Measurements from ENCODE around the gene XCL1. TPM values are rescaled to one million over a fixed set of nuclear protein-coding genes. Genes with fewer than 3 reads are reported as not detected.
"Not testable (repeated sequence)": the region's sequence is repeated elsewhere in the genome, so short reads cannot be mapped to it uniquely, and the experiment has no call there.

XCL1 gene, protein sequence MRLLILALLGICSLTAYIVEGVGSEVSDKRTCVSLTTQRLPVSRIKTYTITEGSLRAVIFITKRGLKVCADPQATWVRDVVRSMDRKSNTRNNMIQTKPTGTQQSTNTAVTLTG
- not detected for polyA plus RNA-seq (2013, experiment 1 of 4)
- polyA plus RNA-seq (2013, experiment 2 of 4), result 0.28 TPM
- polyA plus RNA-seq (2013, experiment 3 of 4), result 0.48 TPM
- polyA plus RNA-seq (2013, experiment 4 of 4), result 0.28 TPM

DNA sequence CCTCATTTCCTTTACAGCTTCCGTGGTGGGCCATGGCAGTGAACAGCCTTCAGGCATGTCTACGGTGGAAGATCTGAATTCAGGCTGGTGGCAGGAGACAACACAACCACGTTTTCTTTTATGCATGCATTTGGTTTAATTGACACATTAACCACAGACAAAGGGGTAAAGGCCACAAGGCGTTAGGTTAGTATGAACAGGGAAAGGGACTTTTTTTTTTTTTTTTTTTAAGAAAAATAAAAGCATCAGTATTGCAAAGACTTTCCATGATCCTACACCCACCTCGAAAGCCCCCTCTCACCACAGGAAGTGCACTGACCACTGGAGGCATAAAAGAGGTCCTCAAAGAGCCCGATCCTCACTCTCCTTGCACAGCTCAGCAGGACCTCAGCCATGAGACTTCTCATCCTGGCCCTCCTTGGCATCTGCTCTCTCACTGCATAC, at the start of gene XCL1:
Gene XCL1 (plus strand): TSS at position 361 of the 444 bp plus-strand sequence. CDS start 33 bp downstream, at position 394.
- H3K9me3 ChIP-seq (ENCODE audit: control insufficient read depth, low read length); H3K4me1 ChIP-seq (ENCODE audit: control insufficient read depth, insufficient read depth, low read length); H3K27ac ChIP-seq (ENCODE audit: insufficient read depth, low read depth, low read length, poor library complexity, severe bottlenecking); H3K27me3 ChIP-seq (ENCODE audit: control insufficient read depth, insufficient read depth, low read length, poor library complexity, severe bottlenecking); H3K4me3 ChIP-seq (ENCODE audit: insufficient read depth, low read depth, low read length); H3K36me3 ChIP-seq (ENCODE audit: control insufficient read depth, insufficient read depth, low read length): not testable (repeated sequence)
- WGBS, 2 experiments, result 92 to 97% methylated on average over 2 of the region's 6 CpGs

GRCh38 chr1:168529518-168529917, 46.9 kb upstream of the XCL1 start:
- H3K4me3 ChIP-seq (ENCODE audit: insufficient read depth, low read depth, low read length), result no peak overlapping the region

DNA sequence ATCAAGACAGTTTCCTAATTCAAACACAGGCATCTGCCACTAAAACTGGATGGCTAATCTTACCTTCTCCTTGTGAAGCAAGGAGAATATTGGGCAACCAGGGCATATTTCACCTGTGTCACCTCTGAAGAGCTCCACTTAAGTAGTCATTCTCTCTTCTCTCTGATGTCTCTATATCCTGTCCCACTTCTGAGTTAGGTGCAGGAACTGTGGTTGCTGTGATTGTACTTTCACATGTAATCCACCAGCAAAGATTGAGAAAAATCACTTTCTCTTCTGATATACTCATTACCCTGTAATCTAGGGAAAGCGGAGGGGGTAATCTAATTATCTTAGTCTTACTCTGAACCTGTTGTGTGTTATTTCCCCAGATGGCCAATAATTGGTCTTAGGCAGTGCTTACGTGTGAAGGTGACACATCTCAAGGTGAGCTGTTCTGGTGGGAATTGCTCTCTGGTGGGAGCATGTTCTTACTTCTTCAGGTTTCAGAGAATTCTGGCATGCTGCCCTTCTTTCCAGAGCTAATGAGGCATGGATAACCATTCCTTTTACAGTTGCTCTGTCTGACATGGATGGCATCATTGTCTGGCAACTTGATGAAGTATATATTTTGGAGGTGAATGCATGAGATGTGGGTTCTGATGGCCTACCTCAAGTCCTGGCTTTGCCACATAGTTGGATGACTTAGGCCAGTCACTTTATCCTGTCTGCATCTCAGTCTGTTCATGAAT, 44.6 kb upstream of the XCL1 start:
- H3K4me3 ChIP-seq (ENCODE audit: insufficient read depth, low read depth, low read length), result no peak overlapping the region
- no peaks in the 10 kb centered on the region for H3K36me3 ChIP-seq (ENCODE audit: control insufficient read depth, insufficient read depth, low read length)
- H3K27me3 ChIP-seq (ENCODE audit: control insufficient read depth, insufficient read depth, low read length, poor library complexity, severe bottlenecking), result no peaks in the 10 kb centered on the region
- no peaks in the 10 kb centered on the region for H3K4me1 ChIP-seq (ENCODE audit: control insufficient read depth, insufficient read depth, low read length)
- 96 to 100% methylated on average over 2 of the region's 2 CpGs for WGBS, 2 experiments
- H3K27ac ChIP-seq (ENCODE audit: insufficient read depth, low read depth, low read length, poor library complexity, severe bottlenecking), result no peak overlapping the region
- no peaks in the 10 kb centered on the region for H3K9me3 ChIP-seq (ENCODE audit: control insufficient read depth, low read length)

More at GRCh38 chr1:168529518-168529917, 46.9 kb upstream of the XCL1 start:
- H3K27ac ChIP-seq (ENCODE audit: insufficient read depth, low read depth, low read length, poor library complexity, severe bottlenecking), result no peak overlapping the region
- H3K36me3 ChIP-seq (ENCODE audit: control insufficient read depth, insufficient read depth, low read length), result no peaks in the 10 kb centered on the region
- H3K9me3 ChIP-seq (ENCODE audit: control insufficient read depth, low read length), result no peaks in the 10 kb centered on the region
- 100% methylated on average over 1 of the region's 1 CpG for WGBS, 2 experiments
- no peaks in the 10 kb centered on the region for H3K27me3 ChIP-seq (ENCODE audit: control insufficient read depth, insufficient read depth, low read length, poor library complexity, severe bottlenecking)
- no peaks in the 10 kb centered on the region for H3K4me1 ChIP-seq (ENCODE audit: control insufficient read depth, insufficient read depth, low read length)

GRCh38 chr1:168535536-168535935, 40.9 kb upstream of the XCL1 start:
- 86 to 97% methylated on average over 1 of the region's 1 CpG for WGBS, 2 experiments
- Histone ChIP-seq H3K4me1 (ENCODE audit: control insufficient read depth, insufficient read depth, low read length) (no peaks in the 10 kb centered on the region), H3K27me3 (ENCODE audit: control insufficient read depth, insufficient read depth, low read length, poor library complexity, severe bottlenecking) (no peaks in the 10 kb centered on the region), H3K36me3 (ENCODE audit: control insufficient read depth, insufficient read depth, low read length) (no peaks in the 10 kb centered on the region), H3K4me3 (ENCODE audit: insufficient read depth, low read depth, low read length) (no peak overlapping the region), H3K9me3 (ENCODE audit: control insufficient read depth, low read length) (no peaks in the 10 kb centered on the region), H3K27ac (ENCODE audit: insufficient read depth, low read depth, low read length, poor library complexity, severe bottlenecking) (no peak overlapping the region)

DNA sequence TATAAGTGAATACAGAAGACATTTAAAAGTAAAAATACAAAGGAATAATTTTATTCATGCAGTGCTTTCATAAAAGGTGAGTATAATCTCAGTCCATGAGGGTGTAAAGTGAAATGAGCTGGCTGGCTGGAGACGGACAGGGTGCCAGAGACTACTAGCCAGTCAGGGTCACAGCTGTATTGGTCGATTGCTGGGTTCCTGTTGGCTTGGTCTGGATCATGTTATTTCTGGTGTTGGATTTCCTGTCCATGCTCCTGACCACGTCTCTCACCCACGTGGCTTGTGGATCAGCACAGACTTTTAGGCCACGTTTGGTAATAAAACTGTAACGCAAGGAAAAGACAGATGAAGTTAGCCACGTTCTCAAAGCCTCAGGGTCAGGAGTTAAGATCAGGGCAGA, 35.6 kb upstream of the XCL1 start:
- H3K4me3 ChIP-seq (ENCODE audit: insufficient read depth, low read depth, low read length); H3K27ac ChIP-seq (ENCODE audit: insufficient read depth, low read depth, low read length, poor library complexity, severe bottlenecking); H3K27me3 ChIP-seq (ENCODE audit: control insufficient read depth, insufficient read depth, low read length, poor library complexity, severe bottlenecking); H3K4me1 ChIP-seq (ENCODE audit: control insufficient read depth, insufficient read depth, low read length); H3K36me3 ChIP-seq (ENCODE audit: control insufficient read depth, insufficient read depth, low read length); H3K9me3 ChIP-seq (ENCODE audit: control insufficient read depth, low read length): not testable (repeated sequence)
- WGBS, 2 experiments, result 91 to 93% methylated on average over 7 of the region's 7 CpGs

DNA sequence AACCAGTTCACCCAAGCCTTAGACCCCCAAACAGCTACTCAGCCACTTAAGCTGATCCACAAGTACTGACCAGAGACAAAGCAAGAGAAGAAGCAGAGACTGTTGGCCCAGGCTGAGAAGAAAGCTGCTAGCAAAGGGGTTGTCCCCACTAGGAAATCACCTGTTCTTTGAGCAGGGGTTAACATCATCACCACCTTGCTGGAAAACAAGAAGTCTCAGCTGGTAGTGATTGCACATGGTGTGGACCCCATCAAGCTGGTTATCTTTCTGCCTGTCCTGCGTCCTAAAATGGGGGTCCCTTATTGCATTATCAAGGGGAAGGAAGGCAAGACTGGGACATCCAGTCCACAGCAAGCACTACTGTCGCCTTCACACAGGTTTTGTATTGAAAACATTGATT, 33.4 kb upstream of the XCL1 start:
- WGBS, 2 experiments, result 90% methylated on average over 2 of the region's 2 CpGs
- H3K27me3 ChIP-seq (ENCODE audit: control insufficient read depth, insufficient read depth, low read length, poor library complexity, severe bottlenecking); H3K27ac ChIP-seq (ENCODE audit: insufficient read depth, low read depth, low read length, poor library complexity, severe bottlenecking); H3K36me3 ChIP-seq (ENCODE audit: control insufficient read depth, insufficient read depth, low read length); H3K4me3 ChIP-seq (ENCODE audit: insufficient read depth, low read depth, low read length); H3K4me1 ChIP-seq (ENCODE audit: control insufficient read depth, insufficient read depth, low read length); H3K9me3 ChIP-seq (ENCODE audit: control insufficient read depth, low read length): not testable (repeated sequence)

GRCh38 chr1:168543840-168544498, 32.4 kb upstream of the XCL1 start, which contains the start of gene XCL2:
XCL2 (minus strand) TSS chr1:168543997; CDS start chr1:168543964, 33 bp downstream.
- WGBS, 2 experiments, result 64 to 84% methylated on average over 2 to 4 of the region's 8 CpGs
- not testable (repeated sequence) for H3K9me3 ChIP-seq (ENCODE audit: control insufficient read depth, low read length); H3K4me1 ChIP-seq (ENCODE audit: control insufficient read depth, insufficient read depth, low read length); H3K27ac ChIP-seq (ENCODE audit: insufficient read depth, low read depth, low read length, poor library complexity, severe bottlenecking); H3K27me3 ChIP-seq (ENCODE audit: control insufficient read depth, insufficient read depth, low read length, poor library complexity, severe bottlenecking); H3K36me3 ChIP-seq (ENCODE audit: control insufficient read depth, insufficient read depth, low read length); H3K4me3 ChIP-seq (ENCODE audit: insufficient read depth, low read depth, low read length)

- H3K4me3 ChIP-seq (ENCODE audit: insufficient read depth, low read depth, low read length); H3K27ac ChIP-seq (ENCODE audit: insufficient read depth, low read depth, low read length, poor library complexity, severe bottlenecking); H3K9me3 ChIP-seq (ENCODE audit: control insufficient read depth, low read length); H3K27me3 ChIP-seq (ENCODE audit: control insufficient read depth, insufficient read depth, low read length, poor library complexity, severe bottlenecking); H3K4me1 ChIP-seq (ENCODE audit: control insufficient read depth, insufficient read depth, low read length); H3K36me3 ChIP-seq (ENCODE audit: control insufficient read depth, insufficient read depth, low read length): not testable (repeated sequence)
- WGBS, 2 experiments, result 45 to 59% methylated on average over 3 to 6 of the region's 7 CpGs
Measured at GRCh38 chr1:168545678-168546552, 30.5 kb upstream of the XCL1 start.

DNA sequence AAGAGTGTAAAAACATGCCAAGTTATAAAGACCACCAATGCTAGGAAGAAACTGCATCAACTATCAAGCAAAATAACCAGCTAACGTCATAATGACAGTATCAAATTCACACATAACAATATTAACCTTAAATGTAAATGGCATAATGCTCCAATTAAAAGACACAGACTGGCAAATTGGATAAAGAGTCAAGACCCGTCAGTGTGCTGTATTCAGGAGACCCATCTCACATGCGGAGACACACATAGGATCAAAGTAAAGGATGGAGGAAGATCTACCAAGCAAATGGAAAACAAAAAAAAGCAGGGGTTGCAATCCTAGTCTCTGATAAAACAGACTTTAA, 29.9 kb upstream of the XCL1 start:
- not testable (repeated sequence) for H3K4me3 ChIP-seq (ENCODE audit: insufficient read depth, low read depth, low read length); H3K27me3 ChIP-seq (ENCODE audit: control insufficient read depth, insufficient read depth, low read length, poor library complexity, severe bottlenecking); H3K9me3 ChIP-seq (ENCODE audit: control insufficient read depth, low read length); H3K4me1 ChIP-seq (ENCODE audit: control insufficient read depth, insufficient read depth, low read length); H3K36me3 ChIP-seq (ENCODE audit: control insufficient read depth, insufficient read depth, low read length); H3K27ac ChIP-seq (ENCODE audit: insufficient read depth, low read depth, low read length, poor library complexity, severe bottlenecking)
- WGBS, 2 experiments, result 82 to 96% methylated on average over 3 of the region's 3 CpGs

GRCh38 chr1:168550971-168551370, 25.4 kb upstream of the XCL1 start:
- Histone ChIP-seq H3K36me3 (ENCODE audit: control insufficient read depth, insufficient read depth, low read length) (no peaks in the 10 kb centered on the region), H3K9me3 (ENCODE audit: control insufficient read depth, low read length) (no peaks in the 10 kb centered on the region), H3K4me3 (ENCODE audit: insufficient read depth, low read depth, low read length) (no peak overlapping the region), H3K27me3 (ENCODE audit: control insufficient read depth, insufficient read depth, low read length, poor library complexity, severe bottlenecking) (no peaks in the 10 kb centered on the region), H3K27ac (ENCODE audit: insufficient read depth, low read depth, low read length, poor library complexity, severe bottlenecking) (no peak overlapping the region), H3K4me1 (ENCODE audit: control insufficient read depth, insufficient read depth, low read length) (no peaks in the 10 kb centered on the region)
- WGBS, 2 experiments, result 87 to 92% methylated on average over 1 of the region's 1 CpG

Measured in ectodermal cell (in vitro differentiated cells).